ENCODE data around the gene CELF6.

The CELF6 gene

DNA sequence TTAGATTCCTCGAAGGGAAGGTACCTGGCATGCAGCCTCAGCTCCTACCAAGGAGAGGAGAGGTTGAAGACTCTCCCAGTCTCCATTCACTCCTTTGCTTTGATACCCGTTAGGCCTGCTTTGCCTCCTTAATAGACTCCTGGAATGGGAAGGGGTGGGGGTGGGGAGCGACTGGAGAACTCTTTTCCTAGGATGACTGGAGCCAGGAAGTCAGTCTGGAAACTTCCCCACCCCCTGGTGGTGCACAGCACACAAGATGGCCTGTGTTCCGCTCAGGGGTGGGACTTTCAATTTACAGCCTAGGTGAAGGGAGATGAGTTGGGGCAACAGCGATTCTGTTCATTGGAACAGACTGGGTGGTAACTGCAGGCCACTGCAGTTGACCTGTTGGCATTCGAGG lies 21.4 kb upstream of the CELF6 start:
- no peaks in the 10 kb centered on the region for H3K9me2 ChIP-seq (replicated peaks; ENCODE audit: low read depth, low read length)
- H3K4me3 ChIP-seq (ENCODE audit: low read length, poor library complexity, severe bottlenecking): no peak overlapping the region
- H3K4me2 ChIP-seq (ENCODE audit: low read depth, low read length, poor library complexity, severe bottlenecking): no peak overlapping the region
- H4K20me1 ChIP-seq (ENCODE audit: insufficient read depth, low read length, poor library complexity, severe bottlenecking): no peaks in the 10 kb centered on the region
- no peaks in the 10 kb centered on the region for H3K27me3 ChIP-seq (ENCODE audit: insufficient read depth, low read length, poor library complexity, severe bottlenecking)
- H3F3A ChIP-seq (ENCODE audit: low read depth): no peaks in the 10 kb centered on the region
- no peaks in the 10 kb centered on the region for H3K79me2 ChIP-seq (ENCODE audit: insufficient read depth, low read length)
- H2AFZ ChIP-seq (ENCODE audit: low read length): no peak overlapping the region
- no peaks in the 10 kb centered on the region for H3K9me3 ChIP-seq (ENCODE audit: insufficient read depth, low read depth, low read length)
- no peak overlapping the region for H3K9ac ChIP-seq (ENCODE audit: low read depth, low read length, poor library complexity, severe bottlenecking)
- H3K36me3 ChIP-seq (ENCODE audit: insufficient read depth, low read length): peaks cover 17% of the 10 kb centered on the region; the same call in 1 of the 2 replicates
- H3K4me1 ChIP-seq (ENCODE audit: insufficient read depth, low read length, poor library complexity, severe bottlenecking): no peaks in the 10 kb centered on the region
- TF ChIP-seq CTCF (conservative IDR thresholded peaks at IDR 0.05; ENCODE audit: low read length) (no peak; the same call in 1 of the 2 replicates), EZH2phosphoT487 (IDR thresholded peaks at IDR 0.05; ENCODE audit: borderline replicate concordance) (no peak)

DNA sequence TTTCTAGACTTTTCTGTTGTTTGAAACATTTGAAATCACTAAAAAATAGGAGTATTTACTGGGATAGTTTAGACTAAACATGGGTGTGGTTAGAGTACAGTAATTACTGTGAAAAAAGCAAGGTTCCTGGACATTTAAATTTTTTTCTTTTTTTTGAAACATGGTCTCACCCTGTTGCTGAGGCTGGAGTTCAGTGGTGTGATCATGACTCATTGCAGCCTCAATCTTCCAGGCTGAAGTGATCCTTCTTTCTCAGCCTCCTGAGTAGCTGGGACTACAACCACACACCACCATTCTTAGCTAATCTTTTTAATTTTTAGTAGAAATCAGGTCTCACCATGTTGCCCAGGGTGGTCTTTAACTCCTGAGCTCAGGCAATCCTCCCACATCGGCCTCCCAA lies 20.4 kb upstream of the CELF6 start:
- TF ChIP-seq EZH2phosphoT487 (IDR thresholded peaks at IDR 0.05; ENCODE audit: borderline replicate concordance) (no peak), CTCF (conservative IDR thresholded peaks at IDR 0.05; ENCODE audit: low read length) (no peak)
- Histone ChIP-seq H3F3A (ENCODE audit: low read depth) (no peaks in the 10 kb centered on the region), H3K27me3 (ENCODE audit: insufficient read depth, low read length, poor library complexity, severe bottlenecking) (no peaks in the 10 kb centered on the region), H3K4me1 (ENCODE audit: insufficient read depth, low read length, poor library complexity, severe bottlenecking) (no peaks in the 10 kb centered on the region), H2AFZ (ENCODE audit: low read length) (no peak overlapping the region), H4K20me1 (ENCODE audit: insufficient read depth, low read length, poor library complexity, severe bottlenecking) (no peaks in the 10 kb centered on the region), H3K9me3 (ENCODE audit: insufficient read depth, low read depth, low read length) (no peaks in the 10 kb centered on the region), H3K36me3 (ENCODE audit: insufficient read depth, low read length) (peaks cover 8% of the 10 kb centered on the region; the same call in 1 of the 2 replicates), H3K4me3 (ENCODE audit: low read length, poor library complexity, severe bottlenecking) (no peak overlapping the region), H3K79me2 (ENCODE audit: insufficient read depth, low read length) (no peaks in the 10 kb centered on the region), H3K9ac (ENCODE audit: low read depth, low read length, poor library complexity, severe bottlenecking) (no peak overlapping the region), H3K4me2 (ENCODE audit: low read depth, low read length, poor library complexity, severe bottlenecking) (no peak overlapping the region), H3K9me2 (replicated peaks; ENCODE audit: low read depth, low read length) (no peaks in the 10 kb centered on the region)

- Histone ChIP-seq H3K9ac (ENCODE audit: low read depth, low read length, poor library complexity, severe bottlenecking) (no peak overlapping the region), H2AFZ (ENCODE audit: low read length) (no peak overlapping the region), H3K79me2 (ENCODE audit: insufficient read depth, low read length) (no peaks in the 10 kb centered on the region), H4K20me1 (ENCODE audit: insufficient read depth, low read length, poor library complexity, severe bottlenecking) (no peaks in the 10 kb centered on the region), H3K9me2 (replicated peaks; ENCODE audit: low read depth, low read length) (no peaks in the 10 kb centered on the region), H3K4me3 (ENCODE audit: low read length, poor library complexity, severe bottlenecking) (no peak overlapping the region), H3F3A (ENCODE audit: low read depth) (no peaks in the 10 kb centered on the region), H3K27me3 (ENCODE audit: insufficient read depth, low read length, poor library complexity, severe bottlenecking) (no peaks in the 10 kb centered on the region), H3K4me2 (ENCODE audit: low read depth, low read length, poor library complexity, severe bottlenecking) (no peak overlapping the region), H3K9me3 (ENCODE audit: insufficient read depth, low read depth, low read length) (no peaks in the 10 kb centered on the region), H3K36me3 (ENCODE audit: insufficient read depth, low read length) (peaks cover 5% of the 10 kb centered on the region; the same call in 1 of the 2 replicates), H3K4me1 (ENCODE audit: insufficient read depth, low read length, poor library complexity, severe bottlenecking) (no peaks in the 10 kb centered on the region)
- TF ChIP-seq CTCF (conservative IDR thresholded peaks at IDR 0.05; ENCODE audit: low read length): no peak
- no peak for TF ChIP-seq EZH2phosphoT487 (IDR thresholded peaks at IDR 0.05; ENCODE audit: borderline replicate concordance)
These were observed 19.8 kb upstream of the CELF6 start for GRCh38 chr15:72339777-72340177.
